NCI-H1105 (cell line): ENCODE results near the gene BMP8A.
"Not testable (repeated sequence)": the region's sequence is repeated elsewhere in the genome, so short reads cannot be mapped to it uniquely, and the experiment has no call there.

ENCODE experiments used
- DNase-seq: peaks from one replicate; lab custom pipeline; 2025; lab: John Stamatoyannopoulos, UW

The BMP8A gene

DNA sequence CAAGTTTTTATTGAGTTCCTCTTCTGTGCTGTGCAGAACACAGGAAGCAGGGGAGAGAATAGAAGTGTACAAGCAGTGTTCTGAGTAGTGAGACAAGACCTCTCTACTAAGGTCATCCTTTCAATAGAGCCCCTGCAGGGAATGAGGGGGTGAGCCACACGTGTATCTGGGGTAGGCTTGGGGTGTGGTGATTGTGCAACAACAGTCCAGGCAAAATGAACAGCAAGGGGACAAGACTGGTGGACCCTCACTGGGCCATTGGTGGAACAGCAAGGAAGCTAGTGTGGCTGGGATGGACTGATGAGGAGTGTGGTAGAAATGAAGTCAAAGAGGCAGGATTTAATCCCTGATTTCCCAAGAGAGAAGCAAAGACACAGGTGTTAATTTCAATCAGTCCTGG, 8.2 kb upstream of the BMP8A start:
- no peak for DNase-seq

DNA sequence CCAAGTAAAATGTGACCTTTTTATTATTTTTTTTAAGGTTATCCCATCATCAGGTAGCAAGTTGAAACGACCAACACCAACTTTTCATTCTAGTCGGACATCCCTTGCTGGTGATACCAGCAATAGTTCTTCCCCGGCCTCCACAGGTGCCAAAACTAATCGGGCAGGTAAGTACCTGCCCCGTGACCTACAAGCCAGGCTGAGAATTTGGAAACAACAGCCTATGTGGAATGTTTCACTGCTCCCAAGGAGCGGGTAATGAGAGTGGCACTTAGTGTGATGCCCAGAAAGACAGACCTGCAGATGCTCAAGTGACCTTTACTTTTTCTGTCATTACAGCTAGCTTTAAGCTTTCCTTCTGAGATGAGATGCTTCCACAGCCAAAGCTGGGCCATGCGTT, 6.9 kb upstream of the BMP8A start:
- no peak for DNase-seq

DNA sequence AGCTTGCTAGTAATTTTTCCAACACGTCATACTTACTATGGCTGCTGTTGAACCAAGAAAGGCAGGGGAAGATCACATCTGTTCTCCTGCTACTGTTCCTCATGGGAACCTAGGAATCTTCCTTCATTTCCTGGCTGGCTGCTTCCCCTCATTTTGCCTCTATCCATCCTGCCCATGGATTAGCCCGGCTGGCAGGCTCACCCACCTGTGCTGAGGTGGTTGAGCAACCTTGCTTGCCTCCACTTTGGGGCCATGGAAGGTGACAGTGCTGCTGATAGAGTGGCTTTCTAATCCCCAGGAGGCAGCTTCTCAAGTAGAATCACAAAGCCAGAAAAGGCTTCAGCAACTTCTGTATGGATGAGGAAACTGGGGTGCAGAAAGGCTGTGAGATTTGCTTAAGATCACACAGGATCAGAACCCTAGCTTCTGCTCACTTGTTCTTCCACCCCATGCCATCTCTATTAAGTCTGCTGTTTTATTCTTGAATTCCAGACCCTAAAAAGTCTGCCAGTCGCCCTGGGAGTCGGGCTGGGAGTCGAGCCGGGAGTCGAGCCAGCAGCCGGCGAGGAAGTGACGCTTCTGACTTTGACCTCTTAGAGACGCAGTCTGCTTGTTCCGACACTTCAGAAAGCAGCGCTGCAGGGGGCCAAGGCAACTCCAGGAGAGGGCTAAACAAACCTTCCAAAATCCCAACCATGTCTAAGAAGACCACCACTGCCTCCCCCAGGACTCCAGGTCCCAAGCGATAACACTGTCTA, 6.2 kb upstream of the BMP8A start:
- no peak for DNase-seq

DNA sequence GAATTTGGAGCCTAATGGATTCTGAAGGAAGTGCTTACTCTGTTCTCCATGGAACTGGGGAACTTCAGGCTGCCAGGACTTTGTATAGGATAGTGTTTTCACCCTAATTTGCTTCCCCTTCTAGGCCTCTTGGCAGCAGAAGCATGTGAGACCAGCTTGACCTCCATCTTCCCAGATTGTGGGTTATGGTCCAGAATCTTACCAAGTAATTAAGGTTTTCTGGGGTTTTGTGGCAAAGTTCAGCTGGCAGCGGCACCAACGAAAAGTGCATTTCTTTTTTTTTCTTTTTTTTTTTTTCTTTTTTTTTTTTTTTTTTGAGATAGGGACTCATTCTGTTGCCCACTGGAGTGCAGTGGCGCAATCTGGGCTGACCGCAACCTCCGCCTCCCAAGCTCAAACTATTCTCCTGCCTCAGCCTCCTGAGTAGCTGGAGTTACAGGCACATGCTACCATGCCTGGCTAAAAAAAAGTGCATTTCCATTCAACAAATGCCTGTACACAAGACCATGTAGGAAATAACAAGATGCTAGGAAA, 3.4 kb upstream of the BMP8A start:
- no peak for DNase-seq

DNA sequence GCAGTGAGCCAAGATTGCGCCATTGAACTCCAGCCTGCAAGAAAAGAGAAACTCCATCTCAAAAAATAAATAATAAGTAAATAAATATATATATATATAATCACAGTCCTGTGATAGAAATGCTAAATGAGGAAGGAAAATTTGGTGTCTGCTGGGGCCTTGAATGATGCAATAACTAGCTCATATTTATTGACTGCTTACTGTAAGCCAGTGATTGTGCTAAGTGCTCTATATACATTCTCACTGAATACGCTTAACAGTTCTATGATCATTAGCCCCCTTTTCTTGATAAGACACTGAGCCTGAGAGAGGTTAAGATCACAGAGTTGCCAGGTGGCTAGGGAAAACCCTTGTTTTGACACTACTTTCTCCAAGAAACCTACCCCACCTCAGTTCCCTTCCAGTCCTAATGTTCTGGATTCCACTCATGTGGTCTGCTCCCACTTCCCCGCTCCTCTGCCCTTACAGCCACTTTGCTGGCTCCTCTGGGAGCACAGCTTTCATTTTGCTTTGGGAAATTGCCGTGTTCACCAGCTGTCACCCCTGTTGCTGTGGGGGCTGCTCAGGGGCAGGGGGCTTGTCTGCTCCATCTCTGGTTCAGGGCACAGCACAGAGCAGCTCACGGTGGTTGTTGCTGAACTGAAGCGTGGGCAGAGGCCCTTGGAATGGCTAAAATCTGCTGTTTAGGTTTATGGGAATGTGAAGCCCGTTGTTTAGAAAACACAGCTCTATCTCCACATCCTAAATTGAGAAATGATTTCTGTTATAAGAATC, 2.5 kb upstream of the BMP8A start:
- DNase-seq: no peak

DNA sequence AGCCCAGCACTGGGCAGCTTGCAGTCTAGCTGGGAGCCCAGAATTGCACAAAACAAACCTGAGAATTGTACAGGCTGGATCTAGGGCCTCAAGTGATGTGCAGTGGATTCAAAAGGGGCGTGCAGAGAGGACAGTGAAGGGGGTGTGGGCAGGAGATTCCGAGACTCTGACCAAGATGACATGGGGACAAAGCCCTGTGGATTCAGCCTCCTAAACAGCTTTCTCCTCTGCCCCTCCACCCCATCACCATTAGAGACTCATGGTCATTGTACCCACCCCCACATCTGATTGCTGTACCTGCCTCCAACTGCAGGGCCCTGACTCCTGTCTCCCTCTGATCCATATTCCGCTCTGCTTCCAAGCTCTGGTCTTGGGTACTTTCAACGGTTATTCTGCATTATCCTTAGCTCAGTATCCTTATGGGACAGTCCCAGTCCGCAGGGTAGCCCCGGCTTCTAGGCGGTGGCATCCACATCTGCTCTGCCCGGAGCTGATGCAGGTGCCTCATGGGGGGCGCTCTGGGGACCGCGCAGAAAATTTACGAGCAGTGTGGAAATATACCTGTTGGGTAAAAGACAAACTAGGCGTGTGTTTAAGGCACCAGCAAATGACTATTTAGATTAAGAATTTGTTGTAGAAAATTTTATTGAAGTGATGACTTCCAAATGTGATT, 1.7 kb upstream of the BMP8A start:
- DNase-seq: no peak

DNA sequence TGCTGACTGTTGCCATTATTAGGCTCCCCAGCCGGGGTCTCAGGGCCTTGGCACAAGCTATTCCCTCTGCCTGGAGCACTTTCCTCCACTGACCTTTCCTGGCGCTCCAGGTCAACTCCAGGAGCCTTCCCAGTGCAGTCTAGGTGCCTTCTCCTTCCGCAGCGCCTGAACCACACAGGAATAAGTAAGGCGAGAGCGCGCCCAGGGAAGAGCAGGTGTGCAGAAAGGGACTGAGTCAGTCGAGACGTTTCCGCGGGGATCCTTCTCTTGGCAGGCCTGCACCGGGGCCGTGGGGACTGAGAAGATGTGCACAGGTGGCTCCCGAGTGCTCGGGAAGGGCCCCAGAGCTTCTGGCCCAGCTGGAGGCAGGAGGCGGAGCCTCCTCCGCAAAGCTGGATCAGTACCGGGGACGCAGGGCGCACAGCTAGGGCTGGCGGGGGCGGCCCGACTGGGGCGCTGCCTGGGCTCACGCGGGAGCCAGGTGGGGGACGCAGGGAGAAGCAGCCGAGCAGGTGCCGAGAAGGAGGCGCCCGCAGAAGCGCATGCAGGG, 765 bp upstream of the BMP8A start:
- DNase-seq: peak; percentile 36

DNA sequence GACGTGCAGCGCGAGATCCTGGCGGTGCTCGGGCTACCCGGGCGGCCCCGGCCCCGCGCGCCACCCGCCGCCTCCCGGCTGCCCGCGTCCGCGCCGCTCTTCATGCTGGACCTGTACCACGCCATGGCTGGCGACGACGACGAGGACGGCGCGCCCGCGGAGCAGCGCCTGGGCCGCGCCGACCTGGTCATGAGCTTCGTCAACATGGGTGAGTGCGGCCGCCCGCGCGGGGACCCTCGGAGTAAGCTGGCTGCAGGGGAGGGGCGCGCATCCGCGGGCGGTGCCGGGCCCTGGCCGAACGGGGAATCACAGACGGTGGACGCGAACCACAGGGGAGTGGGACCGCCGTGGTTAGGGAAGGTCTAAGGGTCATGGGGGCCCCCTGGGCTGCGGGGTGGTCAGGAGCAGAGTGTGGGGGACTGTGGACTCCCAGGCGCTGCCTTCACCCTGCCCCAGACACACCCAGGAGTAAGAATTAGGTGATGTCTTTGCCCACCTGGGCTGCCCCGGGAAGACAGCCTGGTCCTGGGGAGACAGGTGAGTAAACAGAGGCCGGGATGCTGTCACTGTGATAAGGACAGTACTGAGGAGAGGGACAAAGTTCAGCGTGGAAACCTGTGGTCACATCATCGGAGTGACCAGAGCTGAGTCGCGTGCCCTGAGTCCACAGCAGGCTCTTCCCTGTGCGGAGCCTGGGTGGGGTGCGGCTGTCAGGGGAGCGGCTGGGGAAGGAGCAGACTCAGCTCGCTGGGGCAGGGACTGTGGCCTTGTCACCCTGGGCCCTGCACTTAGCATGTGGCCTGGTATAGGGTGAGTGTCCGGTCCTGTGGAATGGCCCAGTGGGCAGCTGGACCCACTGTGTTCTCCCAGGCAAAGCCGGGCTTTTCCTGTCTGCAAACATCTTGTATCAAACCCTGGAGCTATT, 944 bp downstream of the BMP8A start:
- not testable (repeated sequence) for DNase-seq

DNA sequence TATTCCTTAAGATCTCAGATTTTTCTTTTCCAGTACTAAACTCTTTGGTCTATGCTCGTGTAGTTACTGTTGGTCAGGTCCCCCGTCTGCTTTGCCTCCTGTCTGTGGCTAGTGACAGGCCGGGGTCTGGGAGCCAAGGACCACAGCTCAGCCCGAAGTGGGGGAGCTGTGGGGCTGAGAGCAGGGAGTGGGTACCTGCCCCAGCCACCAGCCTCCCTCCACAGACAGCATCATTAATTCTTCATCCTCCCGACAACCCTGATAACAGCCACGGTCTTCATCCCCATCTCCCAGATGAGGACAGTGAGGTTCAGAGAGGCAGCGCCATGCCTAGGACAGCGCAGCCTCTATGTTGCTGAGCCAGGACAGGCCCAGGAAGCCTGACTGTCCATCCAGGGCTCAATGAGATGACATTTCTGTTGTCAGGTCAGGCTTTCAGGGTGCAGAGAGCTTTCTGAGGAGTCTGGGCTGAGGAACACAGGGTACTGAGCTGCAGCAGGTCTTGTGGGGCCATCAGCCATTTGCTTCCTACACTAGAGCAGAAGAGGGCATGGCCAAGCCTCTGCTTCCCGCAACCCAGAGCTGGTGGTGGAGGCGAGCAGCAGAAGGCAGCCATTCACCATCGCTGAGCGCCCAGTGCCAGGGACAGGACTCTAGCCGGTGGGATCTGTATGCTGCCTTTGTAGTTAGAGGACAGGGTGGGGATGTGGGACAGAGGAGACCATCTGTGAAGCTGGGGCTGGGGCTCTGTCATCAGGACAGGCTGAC, 1.8 kb downstream of the BMP8A start:
- DNase-seq: not testable (repeated sequence)

DNA sequence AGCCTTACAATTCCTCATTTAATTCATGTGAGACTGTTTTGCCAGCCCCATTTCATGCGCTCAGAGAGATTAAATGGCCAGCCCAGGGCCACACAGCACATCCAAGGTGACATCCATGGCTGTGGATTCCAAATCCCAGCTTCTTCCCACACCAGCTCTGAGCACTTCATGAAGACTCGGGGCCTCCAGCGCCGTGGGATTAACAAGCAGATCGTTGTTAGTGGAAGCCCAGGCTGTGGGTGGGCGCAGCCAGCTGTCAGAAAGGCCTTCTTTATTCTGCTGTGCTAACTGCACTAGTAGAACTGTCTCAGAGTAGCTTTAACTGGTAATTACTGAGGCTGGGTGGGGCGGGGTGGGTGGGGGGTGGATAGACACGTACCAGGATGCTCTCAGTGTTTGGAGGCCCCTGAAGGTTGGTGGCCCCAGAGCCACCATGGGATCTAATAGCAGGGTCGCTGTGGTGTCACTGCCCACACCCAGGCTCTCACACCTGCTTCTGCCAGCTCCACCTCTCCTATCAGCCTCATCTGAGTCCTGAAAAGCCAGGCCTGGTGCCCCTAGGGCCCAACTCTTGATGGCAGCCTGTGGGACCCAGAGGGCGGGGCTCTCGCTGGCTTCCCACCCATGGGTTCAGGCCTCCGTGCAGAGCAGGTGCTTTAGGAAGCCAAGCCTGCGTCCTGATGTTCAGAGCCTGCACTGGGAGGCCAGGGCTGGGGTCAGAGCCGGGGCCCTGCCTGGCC, 3.4 kb downstream of the BMP8A start:
- no peak for DNase-seq

DNA sequence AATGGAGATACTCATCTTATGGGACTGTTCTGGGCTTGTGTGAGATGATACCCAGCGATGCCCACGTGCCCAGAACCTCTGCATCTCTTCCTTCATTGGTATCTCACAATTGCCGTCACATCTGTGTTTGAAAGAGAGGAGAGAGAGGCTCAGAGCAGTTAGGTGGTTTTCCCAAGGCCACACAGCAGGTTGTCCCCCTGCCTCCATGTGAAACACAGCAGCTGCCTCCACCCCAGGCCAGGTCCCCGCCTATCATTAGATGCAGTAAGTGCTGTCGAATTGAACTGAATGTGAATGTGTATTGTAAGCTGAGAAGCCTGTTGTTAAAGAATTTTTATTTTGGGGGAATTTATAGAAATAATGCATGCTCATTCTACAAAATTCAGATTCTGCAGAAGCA, 5.1 kb downstream of the BMP8A start:
- DNase-seq: not testable (repeated sequence)

DNA sequence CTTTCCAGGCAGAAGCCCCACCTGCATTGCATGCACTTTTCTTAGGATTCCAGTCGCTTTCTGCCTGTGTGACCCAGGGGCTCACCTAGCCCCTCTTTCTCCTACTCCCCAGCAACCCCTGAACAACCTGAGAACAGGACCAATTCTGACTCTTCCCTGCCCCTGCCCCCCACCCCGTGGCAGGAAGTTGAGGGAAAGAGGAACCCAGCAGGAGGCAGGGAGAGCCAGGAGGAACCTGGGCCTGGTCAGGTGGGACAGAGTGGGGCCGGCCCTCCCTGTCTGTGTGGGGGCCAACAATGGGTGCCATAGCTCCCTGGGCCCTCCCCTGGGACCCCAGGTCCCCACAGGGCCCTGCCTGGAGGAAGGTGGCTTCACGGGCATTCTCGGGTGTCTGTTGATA, 6.1 kb downstream of the BMP8A start:
- no peak for DNase-seq

DNA sequence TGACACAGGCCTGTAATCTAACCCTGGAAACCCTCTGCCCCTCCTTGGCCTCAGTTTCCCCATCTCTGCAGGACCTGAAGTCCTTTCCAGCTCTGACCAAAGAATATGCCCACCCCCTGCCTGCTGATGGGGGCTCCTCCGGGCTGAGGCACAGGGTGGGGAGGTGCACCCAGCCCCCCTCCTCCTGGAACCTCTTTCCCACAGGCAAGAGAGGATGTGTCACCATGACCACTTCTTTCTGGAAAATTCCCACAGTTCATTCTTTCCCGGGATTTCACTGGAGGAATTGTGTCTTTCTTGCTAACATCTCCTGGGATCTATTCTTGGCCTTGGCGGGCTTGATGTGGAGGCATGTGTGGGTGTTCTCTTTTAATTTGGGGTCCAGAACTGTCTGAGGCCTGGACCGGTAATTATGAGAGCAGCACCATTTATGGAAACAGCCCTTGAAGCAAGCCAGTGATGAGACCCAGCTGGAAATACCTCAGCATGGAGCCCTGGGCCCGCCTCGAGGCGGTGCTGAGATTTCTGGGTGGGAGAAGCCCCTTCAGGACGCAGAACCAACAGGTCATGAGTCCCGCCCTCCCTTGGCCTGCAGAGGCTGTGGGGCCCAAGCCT, 6.8 kb downstream of the BMP8A start:
- not testable (repeated sequence) for DNase-seq

DNA sequence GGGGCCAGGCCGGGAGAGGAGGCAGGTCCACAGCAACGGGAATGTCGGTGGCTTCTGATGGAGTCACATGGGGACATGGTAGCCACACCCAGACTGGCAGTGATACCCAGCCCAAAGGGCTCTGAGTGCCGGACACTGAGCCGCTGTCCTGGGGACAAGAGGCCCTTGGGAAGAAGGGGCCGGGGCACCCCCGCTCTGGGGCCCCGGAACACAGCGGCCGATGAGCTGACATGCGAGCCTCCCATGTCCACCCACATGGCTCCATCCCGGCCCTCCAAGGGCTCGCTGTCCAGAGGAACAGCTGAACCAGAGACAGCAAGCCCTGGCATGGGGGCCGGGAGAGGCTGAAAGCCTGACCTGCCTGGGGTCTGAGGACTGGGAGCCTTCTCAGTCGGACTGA, 7.4 kb downstream of the BMP8A start:
- not testable (repeated sequence) for DNase-seq

DNA sequence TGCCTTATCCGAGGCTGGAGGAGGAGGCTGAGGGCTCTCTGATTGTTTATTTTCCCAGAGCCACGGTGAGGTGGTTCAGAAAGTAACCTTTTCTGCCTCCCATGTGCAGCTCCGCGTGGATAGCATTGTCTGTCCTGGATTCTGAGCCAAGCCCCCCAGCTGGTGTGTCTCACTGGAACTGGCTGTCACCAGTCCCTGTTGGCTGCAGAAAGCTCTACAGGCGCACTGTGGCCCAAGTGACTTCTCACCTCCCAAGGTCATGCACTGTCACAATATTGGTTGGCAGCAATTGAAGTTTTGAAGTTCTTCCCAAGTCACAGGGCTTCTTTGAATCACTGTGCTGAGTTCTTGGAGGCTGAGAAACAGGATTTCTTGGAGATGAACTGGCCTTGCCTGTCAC, 8.2 kb downstream of the BMP8A start:
- no peak for DNase-seq

DNA sequence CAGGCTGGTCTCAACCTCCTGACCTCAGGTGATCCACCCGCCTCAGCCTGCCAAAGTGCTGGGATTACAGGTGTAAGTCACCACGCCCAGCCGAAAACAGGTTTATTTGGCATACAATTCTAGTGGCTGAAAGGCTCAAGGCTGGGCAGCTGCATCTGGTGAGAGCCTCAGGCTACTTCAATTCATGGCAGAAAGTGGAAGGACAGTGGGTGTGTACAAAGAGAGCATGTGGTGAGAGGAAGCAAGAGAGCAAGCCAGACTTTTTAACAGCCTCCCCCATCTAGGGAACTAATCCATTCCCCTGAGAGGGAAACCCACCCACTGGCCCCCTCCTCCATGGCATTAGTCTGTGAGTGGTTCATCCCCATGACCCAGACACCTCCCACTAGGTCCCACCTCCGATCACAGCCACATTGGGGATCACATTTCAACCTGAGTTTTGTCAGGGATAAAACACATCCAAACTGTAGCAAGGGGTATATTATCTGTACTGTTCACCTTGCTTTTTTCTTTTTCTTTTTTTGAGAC, 9.5 kb downstream of the BMP8A start:
- no peak for DNase-seq

DNA sequence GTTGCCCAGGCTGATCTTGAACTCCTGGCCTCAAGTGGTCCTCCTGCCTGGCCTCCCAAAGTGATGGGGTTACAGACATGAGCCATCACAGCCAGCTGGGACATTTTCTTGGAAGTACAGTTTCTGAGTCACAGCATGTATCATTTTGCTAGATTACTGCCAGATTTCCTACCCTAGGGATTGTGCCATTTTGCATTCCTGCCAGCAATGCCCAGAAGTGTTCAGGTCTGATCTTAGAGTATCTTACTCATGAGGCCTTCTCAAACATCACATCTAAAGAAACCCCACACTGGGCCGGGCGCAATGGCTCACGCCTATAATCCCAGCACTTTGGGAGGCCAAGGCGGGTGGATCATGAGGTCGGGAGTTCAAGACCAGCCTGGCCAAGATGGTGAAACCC, 10.2 kb downstream of the BMP8A start:
- no peak for DNase-seq

DNA sequence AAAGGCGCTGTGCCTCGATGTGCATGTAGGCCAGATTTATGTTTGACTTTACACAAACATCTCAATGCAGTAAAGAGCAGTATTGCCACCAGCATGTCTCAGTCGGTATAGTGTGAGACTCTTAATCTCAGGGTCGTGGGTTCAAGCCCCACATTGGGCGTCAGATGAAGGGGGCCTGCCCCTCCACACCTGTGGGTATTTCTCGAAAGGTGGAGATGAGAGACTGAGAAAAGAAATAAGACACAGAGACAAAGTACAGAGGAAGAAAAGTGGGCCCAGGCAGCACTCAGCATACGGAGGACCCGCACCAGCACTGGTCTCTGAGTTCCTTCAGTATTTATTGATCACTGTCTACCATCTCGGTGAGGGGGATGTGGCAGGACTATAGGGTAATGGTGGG, 13.0 kb downstream of the BMP8A start:
- DNase-seq: not testable (repeated sequence)

DNA sequence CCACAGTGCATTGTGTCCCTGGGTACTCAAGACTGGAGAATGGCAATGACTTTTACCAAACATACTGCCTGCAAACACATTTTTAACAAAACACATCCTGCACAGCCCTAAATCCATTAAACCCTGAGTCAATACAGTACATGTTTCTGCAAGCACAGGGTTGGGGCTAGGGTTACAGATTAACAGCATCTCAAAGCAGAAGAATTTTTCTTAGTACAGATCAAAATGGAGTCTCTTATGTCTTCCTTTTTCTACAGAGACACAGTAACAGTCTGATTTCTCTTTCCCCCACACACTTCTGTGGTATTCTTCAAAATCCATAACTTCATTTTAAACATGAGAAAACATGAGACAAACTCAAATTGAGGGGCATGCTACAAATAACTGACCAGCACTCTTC, 13.9 kb downstream of the BMP8A start:
- no peak for DNase-seq
